HS-27A (cell line): Measurements from ENCODE around the gene OR2B3.
A peak's percentile ranks its signal among the peaks of the same experiment; 100 is the strongest.
"Not testable (repeated sequence)": the region's sequence is repeated elsewhere in the genome, so short reads cannot be mapped to it uniquely, and the experiment has no call there.

Experiments used
- DNase-seq: peaks from one replicate; pipeline ENCODE4 v3.0.0-alpha.2; 2012; ENCODE audit warnings: low read depth, missing footprints

OR2B3 gene, protein sequence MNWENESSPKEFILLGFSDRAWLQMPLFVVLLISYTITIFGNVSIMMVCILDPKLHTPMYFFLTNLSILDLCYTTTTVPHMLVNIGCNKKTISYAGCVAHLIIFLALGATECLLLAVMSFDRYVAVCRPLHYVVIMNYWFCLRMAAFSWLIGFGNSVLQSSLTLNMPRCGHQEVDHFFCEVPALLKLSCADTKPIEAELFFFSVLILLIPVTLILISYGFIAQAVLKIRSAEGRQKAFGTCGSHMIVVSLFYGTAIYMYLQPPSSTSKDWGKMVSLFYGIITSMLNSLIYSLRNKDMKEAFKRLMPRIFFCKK

DNA sequence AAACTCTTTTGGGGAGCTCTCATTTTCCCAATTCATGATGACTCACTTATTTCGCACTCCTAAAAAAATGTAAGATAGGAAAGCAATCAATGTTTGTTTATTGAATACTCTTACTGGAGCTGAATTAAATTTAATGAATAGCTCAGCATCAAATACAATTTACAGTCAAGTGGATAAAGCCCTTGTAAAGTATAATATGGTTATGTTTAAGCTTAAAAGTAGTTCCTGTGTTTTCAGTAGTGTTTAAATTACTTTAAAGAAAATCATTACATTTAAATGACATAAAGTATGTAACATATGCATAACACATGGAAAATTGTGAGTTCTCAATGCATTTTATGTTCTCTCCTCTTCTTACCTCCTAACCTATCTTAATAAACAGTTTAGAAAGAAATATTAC lies at the start of gene OR2B3:
OR2B3 (minus strand) TSS at position 101 of the 400 bp plus-strand sequence; CDS start at position 36, 65 bp downstream.
- no peak for DNase-seq

DNA sequence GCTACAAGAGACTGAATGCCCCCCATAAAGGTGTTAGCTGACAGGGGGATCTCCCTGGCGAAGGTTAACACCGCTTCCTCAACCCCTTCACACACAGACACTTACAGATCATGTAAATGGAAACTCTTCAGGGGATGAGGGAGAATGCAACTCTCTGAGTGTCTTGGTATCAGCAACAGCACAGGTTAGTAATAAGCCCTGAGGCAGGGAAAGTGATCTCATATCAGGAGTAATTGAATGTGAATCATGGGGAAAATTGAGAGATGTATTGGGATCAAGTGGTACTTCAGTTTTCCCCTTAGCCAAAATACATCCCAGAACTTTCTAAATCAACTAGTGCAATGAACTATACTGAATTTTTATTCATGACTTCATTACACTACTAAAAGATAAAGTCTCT lies 44.6 kb upstream of the OR2B3 start:
- DNase-seq: no peak

DNA sequence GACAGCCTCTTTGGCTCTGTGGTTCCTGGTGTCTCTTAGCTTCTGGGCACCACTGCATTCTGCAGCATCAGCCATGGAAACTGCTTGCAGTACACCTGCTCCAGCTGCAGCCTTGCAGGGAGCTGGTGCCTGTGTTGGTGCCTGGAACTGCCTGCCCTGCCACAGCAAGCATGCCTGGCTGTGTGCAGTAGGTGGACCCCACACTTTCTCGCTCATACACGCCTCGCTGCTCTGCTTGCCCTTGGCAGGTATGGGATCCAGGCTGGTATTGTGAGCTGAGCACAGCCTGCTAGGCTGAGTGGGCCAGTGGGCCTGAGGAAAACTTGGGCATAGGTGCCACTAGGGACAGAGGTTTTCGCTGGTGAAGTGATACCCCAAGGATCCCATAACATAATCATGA lies 43.5 kb upstream of the OR2B3 start:
- DNase-seq: no peak

DNA sequence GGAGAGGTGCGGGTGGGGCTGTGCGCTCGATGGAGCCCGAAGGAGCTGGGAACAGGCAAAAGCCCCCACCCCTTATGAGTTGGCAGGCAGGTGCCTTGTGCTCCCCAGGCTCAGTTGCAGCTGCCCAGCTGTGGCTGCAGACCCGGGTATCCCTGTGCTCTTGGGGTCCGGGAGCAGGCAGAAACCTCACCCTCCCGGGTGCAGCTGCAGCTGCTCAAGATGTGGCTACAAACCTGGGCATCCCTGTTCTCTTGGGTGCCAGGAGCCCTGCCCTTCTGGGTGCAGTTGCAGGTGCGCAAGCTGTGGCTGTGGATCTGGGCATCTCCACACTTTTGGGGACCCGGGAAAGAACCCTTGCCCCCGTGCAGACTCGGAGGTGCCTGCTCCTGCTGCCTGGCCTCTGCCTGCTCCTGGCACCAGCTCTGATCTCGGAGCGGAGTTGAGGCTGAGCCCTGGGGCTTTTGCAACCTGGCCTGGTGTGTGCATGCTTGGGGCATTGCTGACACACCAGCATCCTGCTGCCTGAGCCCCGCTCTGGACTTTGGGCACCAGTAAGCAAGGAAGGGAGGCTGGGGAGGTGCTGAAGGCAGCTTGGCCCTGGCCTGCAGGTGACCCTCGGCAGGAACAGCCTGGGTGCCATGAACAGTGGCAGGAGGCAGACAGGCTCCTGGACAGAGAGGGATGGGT lies 42.4 kb upstream of the OR2B3 start:
- no peak for DNase-seq

DNA sequence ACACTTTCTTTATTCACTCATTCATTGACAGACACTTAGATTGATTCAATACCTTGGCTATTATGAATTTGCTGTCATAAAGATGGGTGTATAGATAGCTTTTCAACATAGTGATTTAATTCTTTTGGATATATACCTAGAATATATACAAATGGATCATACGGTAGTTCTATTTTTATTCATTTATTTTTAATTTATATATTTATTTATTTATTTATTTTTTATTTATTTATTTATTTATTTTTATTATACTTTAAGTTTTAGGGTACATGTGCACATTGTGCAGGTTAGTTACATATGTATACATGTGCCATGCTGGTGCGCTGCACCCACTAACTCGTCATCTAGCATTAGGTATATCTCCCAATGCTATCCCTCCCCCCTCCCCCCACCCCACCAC lies 27.9 kb upstream of the OR2B3 start:
- DNase-seq: not testable (repeated sequence)

DNA sequence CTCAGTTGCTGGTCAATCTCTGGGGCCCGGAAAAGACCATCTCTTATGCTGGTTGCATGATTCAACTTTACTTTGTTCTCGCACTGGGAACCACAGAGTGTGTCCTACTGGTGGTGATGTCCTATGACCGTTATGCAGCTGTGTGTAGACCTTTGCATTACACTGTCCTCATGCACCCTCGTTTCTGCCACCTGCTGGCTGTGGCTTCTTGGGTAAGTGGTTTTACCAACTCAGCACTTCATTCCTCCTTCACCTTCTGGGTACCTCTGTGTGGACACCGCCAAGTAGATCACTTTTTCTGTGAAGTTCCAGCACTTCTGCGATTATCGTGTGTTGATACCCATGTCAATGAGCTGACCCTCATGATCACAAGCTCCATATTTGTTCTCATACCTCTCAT lies 25.0 kb upstream of the OR2B3 start:
- no peak for DNase-seq

DNA sequence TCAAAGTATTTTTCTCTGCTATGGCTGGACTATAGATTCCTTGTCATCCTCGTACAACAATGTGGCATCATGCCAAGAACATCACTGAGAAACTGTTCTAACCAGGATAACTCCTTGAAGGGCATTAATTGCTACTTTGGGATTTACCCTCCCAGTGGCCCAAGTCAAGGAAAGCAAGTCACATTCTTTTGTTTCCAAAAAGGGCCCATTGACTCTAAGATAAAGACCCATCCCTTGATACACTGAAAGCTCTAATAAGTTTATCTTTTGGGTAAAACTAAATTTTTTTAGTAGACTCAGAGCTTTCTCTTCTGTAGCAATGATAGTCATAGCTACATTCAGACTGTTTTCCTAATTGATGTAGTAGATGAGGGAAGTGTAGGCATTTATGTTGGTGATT lies 20.6 kb upstream of the OR2B3 start, which contains the start of gene OR2J3:
OR2J3 (plus strand) TSS at position 301 of the 400 bp plus-strand sequence. CDS start 3,833 bp downstream, outside the sequence.
- no peak for DNase-seq

DNA sequence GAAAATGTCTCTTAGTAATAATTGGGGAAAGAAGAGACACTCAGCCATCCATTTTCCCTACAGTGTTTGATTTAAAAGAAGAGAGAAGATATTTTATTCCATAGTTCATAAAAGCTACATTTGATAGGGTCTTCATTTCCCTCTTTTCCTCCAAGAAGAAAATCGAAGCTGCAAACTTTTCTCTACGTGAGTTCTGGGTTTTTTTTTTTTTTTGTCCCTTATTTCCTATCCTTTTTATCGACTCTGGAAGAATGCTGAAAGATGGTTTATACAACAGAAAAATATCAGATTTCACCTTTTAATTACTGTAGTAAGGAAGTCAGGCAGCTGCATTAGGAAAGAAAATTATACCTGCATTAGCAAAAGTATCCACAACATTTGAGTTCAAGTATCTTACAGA lies 12.1 kb upstream of the OR2B3 start, which contains the start of gene OR2J1:
OR2J1 (plus strand) TSS at position 301 of the 400 bp plus-strand sequence. CDS start 1,453 bp downstream, outside the sequence.
- DNase-seq: no peak

DNA sequence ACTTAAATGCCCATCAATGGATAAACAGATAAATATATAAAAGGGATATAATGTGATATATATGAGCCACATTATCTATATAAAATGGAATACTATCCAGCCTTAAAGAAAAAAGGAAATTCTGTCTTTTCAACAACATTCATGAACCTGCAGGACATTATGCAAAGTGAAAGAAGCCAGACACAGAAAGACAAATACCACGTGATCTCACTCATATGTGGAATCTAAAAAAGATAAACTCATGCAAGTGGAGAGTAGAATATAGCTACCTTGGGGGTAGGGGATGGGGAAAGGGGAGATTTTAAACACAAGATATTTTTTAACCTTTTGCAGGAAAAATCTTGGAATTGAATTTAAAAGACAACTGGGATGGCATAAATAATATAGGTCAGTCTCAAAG lies 10.7 kb upstream of the OR2B3 start:
- no peak for DNase-seq

DNA sequence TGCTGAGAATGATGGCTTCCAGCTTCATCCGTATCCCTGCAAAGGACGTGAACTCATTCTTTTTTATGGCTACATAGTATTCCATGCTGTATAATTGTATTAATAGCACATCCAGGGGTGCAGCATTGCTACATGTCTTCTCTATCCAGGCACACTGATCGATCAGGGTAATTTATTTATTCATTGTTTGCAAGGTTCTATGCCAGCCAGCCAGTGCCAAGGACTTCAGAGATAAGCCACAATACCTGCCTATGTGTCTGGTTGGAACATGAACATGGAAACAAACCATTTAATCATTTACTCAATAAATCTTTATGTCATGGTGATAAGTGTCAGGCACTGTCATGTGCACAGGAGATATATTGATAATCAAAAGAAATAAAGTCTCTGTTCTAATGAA lies 5.8 kb upstream of the OR2B3 start:
- no peak for DNase-seq

DNA sequence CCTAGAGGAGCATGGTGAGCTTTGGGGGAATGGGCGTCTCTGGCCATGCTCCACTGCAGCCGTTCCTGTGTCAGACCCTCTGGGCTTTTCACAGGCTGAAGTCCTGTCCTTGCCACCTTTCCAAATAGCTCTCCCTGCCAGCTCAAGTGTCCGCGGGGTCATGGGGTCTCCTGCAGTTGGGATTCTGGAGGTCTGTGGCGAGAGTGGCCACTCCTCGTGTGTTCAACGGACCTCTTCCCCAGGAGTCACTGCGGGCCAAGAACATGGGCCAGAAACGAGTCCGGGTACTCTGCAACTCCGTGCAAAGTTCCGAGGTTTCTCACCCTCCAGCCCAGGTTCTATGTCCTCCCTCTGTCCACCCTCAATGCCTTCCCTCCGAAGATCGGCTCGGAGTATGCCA lies 4.7 kb downstream of the OR2B3 start:
- DNase-seq: no peak

DNA sequence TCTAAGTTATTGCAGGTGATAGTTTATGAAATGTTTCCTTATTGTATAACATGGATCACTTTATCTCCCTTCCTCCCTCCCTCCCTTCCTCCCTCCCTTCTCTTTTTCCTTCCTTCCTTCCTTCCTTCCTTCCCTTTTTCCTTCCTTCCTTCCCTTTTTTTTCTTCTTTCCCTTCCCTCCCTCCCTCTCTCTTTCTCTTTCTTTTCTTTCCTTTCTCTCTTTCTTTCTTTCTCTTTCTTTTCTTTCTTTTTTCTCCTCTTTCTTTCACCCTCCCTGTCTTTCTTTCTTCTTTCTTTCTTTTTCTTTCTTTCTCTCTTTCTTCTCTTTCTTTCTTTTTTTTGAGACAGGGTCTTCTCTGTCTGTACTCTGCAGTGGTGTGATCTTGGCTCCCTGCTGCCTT lies 5.8 kb downstream of the OR2B3 start:
- no peak for DNase-seq

DNA sequence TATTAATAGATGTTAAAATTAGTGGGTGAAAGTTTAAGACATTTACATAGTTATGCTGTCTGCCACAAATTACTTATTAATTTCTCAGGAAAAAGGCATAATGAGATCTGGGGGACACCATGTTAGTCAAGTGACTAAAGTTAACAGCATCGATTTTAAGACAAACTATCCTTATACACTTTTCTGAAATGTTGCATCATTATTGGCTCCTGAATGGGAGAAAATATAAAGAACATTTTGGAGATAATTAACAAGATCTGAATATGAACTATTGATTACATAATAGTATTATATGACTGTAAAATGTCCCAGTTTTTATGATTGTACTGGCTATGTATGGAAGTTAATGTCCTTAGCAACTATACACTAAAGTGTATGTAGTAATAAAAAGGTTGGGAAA lies 7.9 kb downstream of the OR2B3 start:
- DNase-seq: no peak

DNA sequence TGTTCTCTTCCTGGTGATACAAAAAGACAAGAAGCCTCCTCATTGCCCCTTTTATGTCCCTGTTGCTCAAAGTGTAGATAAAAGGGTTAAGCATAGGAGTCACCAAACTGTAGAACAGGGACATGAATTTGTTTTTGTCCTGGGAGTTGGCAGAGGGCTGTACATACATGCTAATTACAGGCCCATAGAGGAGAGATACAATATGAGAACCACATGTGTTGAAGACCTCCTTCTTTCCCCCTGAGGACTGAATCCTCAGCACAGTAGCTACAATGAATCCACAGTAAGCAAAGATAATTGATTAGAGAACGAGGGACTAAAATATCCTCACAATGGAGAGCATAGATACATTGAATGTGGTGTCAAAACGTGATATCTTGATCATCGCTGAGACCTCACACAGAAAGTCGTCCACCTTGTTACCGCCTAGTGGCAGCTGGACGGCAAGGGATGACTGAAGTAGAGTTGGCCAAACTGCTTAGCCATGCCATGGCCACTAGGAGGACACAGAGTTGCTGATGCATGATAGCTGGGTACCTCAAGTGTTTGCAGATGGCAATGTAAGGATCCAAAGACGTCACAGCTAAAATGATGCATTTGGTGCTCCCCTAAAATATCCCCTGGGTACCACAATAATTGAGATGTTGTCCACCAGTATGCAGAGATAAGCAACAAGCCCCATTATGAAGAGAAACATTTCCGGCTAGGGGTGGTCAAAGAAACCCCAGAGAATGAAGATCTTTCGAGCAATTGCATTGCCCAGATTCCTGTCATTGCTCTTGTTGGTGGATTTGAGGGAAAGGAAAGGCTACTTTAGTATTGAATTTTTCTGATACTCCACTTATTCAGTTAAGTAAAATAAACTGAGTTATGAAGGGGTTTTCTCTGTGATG lies 15.0 kb downstream of the OR2B3 start:
- DNase-seq: peak; percentile 34

DNA sequence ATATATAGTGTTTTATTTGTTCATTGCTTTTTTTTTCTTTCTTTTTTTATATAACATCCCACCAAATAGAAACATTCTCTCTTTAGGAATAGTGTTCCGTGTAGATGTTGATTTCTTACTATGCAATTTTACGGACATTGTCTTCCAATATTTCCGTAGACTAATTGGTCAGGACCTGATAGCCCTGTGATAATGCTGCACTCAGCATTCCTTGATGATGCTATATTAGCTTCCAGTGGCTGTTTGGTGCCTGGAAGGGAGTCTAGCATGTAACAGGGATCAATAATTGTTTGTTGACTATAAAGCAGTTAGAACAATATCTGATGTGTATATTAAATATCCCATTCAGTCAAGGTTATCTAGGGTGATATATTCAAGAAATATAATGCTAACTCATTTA lies 35.4 kb downstream of the OR2B3 start:
- DNase-seq: no peak

DNA sequence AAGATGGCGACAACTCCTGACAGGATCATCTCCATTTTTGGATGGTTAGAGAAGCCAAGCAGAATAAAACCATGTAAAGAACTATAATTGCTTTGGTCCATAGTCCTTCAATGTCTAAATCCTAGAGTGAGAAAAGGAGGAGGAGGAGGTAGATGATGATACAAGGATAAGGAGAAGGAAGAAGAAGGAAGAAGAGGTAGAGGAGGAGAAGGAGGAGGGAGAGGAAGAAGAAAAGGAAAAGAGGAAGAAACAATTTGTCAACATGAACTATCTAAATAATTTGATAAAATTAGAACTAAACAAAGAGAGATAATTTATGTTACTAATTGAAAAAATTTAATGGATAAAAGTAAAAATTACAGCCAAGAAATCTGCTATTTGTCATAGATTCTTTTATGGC lies 42.0 kb downstream of the OR2B3 start, which contains the start of gene OR2W1:
OR2W1 (minus strand) TSS at position 101 of the 400 bp plus-strand sequence; CDS start at position 101, 0 bp downstream.
- DNase-seq: no peak
